UCSD-AML1 (cell line): Measurements from ENCODE around the gene AKAP8L.
"Not testable (repeated sequence)": the region's sequence is repeated elsewhere in the genome, so short reads cannot be mapped to it uniquely, and the experiment has no call there.

Experiments
- DNase-seq: peaks from one replicate; lab custom pipeline; 2025; ENCODE audit not compliant: unreplicated experiment; lab: John Stamatoyannopoulos, UW

The AKAP8L gene

DNA sequence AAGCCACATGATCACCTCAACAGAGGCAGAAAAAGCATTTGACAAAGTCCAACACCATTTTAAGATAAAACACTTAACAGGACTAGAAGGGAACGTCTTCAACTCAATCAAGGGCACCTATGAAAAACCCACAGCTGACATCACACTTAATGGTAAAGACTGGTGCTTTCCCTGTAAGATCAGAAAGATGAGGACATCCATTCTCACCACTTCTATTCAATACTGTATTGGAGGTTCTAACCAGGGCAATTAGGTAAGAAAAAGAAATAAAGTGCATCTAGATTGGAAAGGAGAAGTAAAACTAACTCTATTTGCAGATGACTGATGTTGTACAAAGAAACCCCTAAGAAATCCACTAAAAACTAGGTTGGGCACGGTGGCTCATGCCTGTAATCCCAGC, 28.0 kb downstream of the AKAP8L start:
- no peak for DNase-seq

- no peak for DNase-seq
These were observed 36.9 kb downstream of the AKAP8L start for GRCh38 chr19:15381864-15382263.

- no peak for DNase-seq
These were observed 37.4 kb downstream of the AKAP8L start for GRCh38 chr19:15381429-15381828.

DNA sequence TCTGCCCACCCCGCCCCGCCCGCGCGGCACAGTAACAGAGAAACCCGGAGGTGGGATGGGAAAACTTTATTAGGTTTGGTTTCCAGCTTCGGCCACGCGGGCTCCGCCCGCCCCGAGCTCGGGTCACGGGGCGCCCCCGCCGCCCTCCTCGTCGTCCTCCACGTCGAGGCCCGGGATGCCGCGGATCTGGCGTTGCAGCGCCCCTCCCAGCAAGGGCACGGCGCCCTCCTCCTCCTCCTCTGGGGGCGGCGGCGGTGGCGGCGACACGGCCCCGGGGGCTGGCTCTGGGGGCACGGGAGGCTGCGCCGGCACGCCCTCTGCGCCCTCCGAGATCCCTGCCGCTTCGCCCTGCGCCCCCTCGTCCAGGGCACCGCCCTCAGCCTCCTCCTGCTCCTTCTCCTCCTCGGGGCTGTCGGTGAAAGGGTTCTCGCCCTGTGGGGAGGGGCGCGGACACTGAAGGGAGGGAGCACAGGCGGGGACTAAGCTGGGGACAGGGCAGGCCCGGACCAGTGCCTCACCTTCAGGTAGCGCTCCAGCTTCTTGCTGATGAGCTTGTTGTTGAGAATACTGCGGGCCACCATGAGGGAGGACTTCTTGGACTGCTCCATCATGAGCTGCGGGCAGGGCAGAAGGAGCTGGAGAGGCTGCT, 38.7 kb downstream of the AKAP8L start:
- peak; percentile 72 for DNase-seq

- DNase-seq, result peak; percentile 99
These were observed 39.4 kb downstream of the AKAP8L start, which contains the start of gene AKAP8 for GRCh38 chr19:15379083-15379998. Gene AKAP8 (minus strand): TSS chr19:15379787. CDS start chr19:15379731, 56 bp downstream.

- peak; percentile 49 for DNase-seq
These were observed 40.2 kb downstream of the AKAP8L start for GRCh38 chr19:15378534-15379082.

DNA sequence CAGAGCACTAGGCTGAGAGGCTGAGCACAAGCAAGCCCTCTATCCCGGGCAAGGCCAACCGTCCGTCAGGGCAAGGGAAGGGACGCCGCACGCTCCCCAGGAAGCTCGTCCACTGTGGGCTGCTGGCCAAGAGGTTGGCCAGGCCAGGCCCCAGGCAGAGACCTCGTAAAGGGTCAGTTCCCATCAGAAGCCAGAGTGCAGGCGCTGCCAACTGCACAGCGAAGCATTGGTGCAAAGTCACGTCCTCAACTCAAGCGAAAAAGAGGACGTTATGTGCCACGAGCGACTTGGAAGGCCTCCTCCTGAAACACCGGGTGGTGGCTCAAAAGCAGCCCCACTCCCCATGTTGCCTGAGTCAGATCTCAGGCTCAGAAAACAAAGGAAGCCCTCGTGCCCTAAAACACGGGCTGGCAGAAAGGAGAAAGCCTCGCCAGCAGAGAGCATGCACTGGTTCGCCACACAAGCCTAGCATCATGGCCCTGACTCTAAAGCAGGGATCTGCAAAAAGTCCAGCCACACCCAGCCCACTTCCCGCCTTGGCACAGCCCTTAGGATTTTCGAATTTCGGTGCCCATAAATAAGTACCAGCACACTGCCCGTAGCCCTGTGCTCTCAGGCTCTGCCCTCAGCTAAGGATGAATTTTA, 43.9 kb downstream of the AKAP8L start:
- no peak for DNase-seq

DNA sequence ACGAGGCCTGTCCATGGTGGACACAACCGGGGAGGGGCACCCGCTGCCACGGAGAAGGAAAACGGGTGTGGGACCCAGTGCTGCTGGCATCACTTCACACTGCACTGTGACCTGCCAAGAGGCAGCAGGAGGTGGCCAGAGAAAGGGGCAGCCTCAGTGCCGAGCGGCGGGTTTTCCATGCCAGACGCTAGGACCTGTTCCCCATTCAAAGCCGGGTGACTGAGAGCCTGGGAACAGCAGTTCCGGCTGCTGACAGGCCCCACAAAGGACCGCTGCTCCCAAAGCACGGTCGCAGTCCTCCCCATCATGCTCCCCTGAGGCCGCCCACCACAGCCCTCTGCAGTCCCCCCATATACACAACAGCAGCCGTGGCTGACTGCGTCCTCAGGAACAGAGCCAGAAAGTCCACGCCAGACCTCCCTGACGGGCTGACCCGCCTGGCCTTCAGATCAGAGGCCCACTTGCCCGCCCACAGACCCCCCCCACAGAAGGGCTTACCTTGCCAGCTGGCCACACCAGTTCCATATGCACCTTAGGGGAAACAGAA, 44.6 kb downstream of the AKAP8L start:
- no peak for DNase-seq

- DNase-seq, result no peak
These were observed 45.1 kb downstream of the AKAP8L start for GRCh38 chr19:15373644-15374043.

GRCh38 chr19:15372891-15373301, 45.9 kb downstream of the AKAP8L start:
- no peak for DNase-seq

- no peak for DNase-seq
These were observed 46.3 kb downstream of the AKAP8L start for GRCh38 chr19:15372470-15372869.

GRCh38 chr19:15371786-15372380, 46.9 kb downstream of the AKAP8L start:
- DNase-seq, result no peak

- DNase-seq, result no peak
These were observed 47.7 kb downstream of the AKAP8L start for GRCh38 chr19:15371119-15371518.

DNA sequence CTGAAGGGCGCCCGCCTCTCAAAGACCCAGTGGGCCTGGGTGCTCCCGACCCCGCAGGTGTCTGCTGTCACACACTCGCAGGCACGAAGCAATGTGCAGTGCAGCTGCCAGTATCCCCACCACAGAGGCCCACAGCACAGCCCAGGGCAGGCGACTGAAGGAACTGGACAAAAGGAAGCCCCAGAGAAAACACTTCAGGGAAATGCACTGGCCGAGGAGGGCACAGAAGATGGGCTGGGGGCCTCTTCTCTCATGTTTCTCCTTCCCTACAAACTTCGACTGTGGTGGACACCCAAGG, 49.2 kb downstream of the AKAP8L start:
- no peak for DNase-seq

DNA sequence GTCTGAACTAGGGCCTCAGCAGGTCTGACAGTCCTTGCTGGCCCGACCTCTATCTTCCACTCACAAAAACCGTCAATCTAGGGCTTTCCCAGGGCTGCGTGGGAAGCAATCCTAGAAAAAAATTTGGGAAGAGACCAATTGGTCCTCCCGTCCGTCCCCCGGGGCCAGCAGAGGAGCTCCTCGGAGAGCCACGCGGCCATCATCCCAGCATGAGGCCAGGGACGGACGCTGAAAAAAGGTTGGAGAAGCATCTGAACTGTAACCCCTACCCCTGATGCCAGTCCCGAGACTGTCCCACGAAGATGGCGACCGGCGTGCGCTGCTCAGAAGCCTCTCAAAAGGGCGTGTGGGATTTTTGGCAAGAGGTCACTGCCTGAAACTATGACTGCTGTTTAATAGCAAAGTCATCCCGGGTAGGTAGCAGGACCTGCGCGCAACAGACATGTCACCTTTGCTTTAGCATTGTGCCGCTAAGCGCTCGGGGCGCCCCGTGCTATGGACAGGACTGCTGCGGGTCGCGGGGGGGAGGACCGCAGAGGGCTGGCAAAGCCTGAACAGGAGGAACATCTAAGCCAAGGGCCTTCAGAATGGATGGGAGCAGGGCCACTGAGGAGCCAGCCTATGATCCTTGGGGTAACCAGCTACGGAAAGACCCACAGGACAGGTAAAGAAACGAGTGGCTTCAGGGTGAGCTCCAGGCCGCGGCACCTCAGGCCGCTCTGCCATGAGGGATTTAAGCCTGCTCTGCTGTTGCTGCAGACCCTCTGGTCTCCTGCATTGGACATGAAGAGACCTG, 49.8 kb downstream of the AKAP8L start:
- DNase-seq, result no peak

DNA sequence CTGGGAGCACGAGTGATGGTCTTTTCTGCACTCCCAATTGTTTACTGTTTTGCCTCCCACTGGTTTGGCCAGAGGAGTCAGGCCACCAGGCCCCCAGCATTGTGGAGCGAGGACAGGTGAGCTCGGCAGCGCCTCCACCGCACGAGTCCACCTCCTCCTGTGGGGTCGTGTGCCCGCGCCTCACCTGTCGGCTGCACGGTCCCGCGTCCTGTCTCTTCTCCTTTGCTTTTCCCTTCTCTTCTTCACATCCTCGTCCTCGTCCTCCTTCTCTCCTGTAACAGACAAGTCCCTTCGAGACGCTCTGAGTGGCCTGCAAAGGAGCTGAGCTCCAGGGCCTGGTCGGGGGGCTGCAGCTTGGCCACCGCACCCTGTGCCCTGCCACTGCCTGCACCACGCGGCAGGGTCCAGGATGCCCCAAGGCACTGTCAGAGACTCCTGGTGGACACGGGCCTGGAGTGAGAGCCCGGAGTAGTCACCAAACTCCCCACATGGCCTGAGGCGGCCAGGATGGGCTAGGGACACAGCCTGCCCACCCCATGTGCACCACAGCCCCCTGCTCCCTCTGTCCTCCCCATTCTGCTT, 50.6 kb downstream of the AKAP8L start:
- DNase-seq, result no peak

DNA sequence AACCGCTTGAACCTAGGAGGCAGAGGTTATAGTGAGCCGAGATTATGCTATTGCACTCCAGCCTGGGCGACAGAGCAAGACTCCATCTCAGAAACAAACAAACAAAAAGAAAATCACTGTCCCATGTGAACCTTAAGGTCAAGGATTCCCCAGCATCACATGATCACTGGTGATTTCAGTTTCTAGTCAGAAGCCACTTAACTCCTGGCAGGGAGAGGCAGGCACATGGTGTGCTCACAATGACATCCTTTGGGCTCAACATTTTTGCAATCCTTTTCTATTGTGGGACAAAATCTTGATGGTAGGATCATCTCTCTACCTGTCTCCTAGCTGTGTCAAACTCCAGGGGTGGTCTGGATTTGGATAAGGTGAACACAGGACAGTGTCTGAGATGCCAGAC, 51.3 kb downstream of the AKAP8L start:
- DNase-seq, result no peak

GRCh38 chr19:15365264-15365663, 53.5 kb downstream of the AKAP8L start:
- DNase-seq, result no peak

DNA sequence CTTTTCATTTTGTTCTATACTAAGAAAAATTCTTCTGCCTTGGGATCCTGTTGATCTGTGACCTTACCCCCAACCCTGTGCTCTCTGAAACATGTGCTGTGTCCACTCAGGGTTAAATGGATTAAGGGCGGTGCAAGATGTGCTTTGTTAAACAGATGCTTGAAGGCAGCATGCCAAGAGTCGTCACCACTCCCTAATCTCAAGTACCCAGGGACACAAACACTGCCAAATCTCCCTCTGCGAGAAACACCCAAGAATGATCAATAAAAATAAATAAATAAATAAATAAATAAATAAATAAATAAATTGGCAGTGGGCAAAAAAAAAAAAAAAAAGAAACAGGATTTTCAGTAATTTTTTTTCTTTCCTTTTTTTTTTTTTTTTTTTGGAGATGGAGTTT, 55.0 kb downstream of the AKAP8L start:
- DNase-seq, result not testable (repeated sequence)

- DNase-seq, result not testable (repeated sequence)
These were observed 55.7 kb downstream of the AKAP8L start for GRCh38 chr19:15363048-15363447.
